ENCODE results near the gene ATP5IF1. TPM values are rescaled to one million over a fixed set of nuclear protein-coding genes. Genes with fewer than 3 reads are reported as not detected.

The ATP5IF1 gene
- total and polyA plus RNA-seq, 2 of the 13 experiments (the other 11 are each of a cell fraction or from before 2014, with no cell fraction given), result 97.7 to 131 TPM

DNA sequence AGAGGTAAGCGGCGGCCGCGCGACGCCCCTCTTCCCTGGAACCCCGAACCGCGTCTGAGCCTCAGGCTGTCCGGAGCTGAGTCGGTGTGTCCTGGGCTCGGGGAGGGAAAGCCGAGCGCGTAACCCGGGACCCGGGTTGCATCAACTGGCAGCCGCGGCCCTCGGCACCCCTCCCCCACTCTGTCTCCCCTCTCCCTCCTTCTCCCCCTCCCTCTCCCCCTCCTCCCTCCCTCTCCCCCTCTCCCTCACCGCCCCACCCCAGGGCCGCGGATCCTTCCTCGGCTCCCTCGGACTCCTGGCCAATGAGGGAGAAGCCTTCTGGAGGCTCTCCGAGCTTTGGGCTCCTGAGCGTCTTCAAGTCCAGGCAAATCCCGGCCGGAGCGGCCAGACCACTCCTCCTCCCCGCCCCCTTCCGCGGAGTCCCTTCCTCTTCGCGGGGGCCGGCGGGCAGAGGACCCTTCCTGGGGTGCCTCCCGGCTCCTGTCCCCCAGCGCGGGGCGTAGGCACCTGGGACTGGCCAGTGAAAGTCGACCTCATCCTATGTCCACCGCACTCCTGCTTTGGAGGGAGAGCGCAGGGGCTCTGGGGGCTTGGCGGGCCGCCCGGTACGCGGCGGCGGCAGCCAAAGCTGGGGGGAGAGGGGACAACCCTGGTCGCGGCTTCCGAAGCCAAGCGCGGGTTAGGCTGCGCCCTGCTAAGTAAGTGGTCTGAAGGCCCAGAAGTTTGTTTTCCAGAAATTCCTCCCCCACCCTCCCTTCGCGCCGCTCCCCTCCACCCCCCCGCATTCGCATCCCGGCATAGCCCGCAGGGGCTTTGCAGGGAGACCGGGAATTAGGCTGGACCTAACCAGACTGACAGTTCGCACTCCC, 24.2 kb downstream of the ATP5IF1 start (continued):
- TF ChIP-seq, protein P1, sequence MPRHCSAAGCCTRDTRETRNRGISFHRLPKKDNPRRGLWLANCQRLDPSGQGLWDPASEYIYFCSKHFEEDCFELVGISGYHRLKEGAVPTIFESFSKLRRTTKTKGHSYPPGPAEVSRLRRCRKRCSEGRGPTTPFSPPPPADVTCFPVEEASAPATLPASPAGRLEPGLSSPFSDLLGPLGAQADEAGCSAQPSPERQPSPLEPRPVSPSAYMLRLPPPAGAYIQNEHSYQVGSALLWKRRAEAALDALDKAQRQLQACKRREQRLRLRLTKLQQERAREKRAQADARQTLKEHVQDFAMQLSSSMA (CRISPR knock-in tag; IDR thresholded peaks at IDR 0.05), result 0 out of 2 replicates have a peak, but pooled peaks have one; percentile 5
- TF ChIP-seq, protein P2, sequence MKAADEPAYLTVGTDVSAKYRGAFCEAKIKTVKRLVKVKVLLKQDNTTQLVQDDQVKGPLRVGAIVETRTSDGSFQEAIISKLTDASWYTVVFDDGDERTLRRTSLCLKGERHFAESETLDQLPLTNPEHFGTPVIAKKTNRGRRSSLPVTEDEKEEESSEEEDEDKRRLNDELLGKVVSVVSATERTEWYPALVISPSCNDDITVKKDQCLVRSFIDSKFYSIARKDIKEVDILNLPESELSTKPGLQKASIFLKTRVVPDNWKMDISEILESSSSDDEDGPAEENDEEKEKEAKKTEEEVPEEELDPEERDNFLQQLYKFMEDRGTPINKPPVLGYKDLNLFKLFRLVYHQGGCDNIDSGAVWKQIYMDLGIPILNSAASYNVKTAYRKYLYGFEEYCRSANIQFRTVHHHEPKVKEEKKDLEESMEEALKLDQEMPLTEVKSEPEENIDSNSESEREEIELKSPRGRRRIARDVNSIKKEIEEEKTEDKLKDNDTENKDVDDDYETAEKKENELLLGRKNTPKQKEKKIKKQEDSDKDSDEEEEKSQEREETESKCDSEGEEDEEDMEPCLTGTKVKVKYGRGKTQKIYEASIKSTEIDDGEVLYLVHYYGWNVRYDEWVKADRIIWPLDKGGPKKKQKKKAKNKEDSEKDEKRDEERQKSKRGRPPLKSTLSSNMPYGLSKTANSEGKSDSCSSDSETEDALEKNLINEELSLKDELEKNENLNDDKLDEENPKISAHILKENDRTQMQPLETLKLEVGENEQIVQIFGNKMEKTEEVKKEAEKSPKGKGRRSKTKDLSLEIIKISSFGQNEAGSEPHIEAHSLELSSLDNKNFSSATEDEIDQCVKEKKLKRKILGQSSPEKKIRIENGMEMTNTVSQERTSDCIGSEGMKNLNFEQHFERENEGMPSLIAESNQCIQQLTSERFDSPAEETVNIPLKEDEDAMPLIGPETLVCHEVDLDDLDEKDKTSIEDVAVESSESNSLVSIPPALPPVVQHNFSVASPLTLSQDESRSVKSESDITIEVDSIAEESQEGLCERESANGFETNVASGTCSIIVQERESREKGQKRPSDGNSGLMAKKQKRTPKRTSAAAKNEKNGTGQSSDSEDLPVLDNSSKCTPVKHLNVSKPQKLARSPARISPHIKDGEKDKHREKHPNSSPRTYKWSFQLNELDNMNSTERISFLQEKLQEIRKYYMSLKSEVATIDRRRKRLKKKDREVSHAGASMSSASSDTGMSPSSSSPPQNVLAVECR (CRISPR knock-in tag; IDR thresholded peaks at IDR 0.05; ENCODE audit: borderline replicate concordance), result peak; percentile 35; the same call in 1 of the 2 replicates
- 0 out of 4 replicates have a peak, but pooled peaks of 1 of the 2 experiments have one; percentile 27 for TF ChIP-seq POLR2A (IDR thresholded peaks at IDR 0.05; ENCODE audit: insufficient read depth in 1 of 2, low read depth in 2 of 2, low read length in 2 of 2)
- peak; percentile 9 for TF ChIP-seq RBFOX2 (IDR thresholded peaks at IDR 0.05; ENCODE audit: low read depth, low read length)
- TF ChIP-seq MLLT10 (CRISPR knock-in tag; IDR thresholded peaks at IDR 0.05), result no peak
- TF ChIP-seq PCBP2 (optimal IDR thresholded peaks at IDR 0.05; ENCODE audit: low read depth, low read length, poor library complexity, severe bottlenecking), result no peak
- no peak for TF ChIP-seq ZNF850 (CRISPR knock-in tag; conservative IDR thresholded peaks at IDR 0.05)
- TF ChIP-seq, protein P3, sequence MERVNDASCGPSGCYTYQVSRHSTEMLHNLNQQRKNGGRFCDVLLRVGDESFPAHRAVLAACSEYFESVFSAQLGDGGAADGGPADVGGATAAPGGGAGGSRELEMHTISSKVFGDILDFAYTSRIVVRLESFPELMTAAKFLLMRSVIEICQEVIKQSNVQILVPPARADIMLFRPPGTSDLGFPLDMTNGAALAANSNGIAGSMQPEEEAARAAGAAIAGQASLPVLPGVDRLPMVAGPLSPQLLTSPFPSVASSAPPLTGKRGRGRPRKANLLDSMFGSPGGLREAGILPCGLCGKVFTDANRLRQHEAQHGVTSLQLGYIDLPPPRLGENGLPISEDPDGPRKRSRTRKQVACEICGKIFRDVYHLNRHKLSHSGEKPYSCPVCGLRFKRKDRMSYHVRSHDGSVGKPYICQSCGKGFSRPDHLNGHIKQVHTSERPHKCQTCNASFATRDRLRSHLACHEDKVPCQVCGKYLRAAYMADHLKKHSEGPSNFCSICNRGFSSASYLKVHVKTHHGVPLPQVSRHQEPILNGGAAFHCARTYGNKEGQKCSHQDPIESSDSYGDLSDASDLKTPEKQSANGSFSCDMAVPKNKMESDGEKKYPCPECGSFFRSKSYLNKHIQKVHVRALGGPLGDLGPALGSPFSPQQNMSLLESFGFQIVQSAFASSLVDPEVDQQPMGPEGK (CRISPR knock-in tag; IDR thresholded peaks at IDR 0.05), result peak; percentile 67
- no peak for TF ChIP-seq AGO2 (optimal IDR thresholded peaks at IDR 0.05; ENCODE audit: low read depth, low read length)
- no peak for TF ChIP-seq ZNF580 (CRISPR knock-in tag; IDR thresholded peaks at IDR 0.05; ENCODE audit: borderline replicate concordance, low read depth)
- TF ChIP-seq, protein P4, sequence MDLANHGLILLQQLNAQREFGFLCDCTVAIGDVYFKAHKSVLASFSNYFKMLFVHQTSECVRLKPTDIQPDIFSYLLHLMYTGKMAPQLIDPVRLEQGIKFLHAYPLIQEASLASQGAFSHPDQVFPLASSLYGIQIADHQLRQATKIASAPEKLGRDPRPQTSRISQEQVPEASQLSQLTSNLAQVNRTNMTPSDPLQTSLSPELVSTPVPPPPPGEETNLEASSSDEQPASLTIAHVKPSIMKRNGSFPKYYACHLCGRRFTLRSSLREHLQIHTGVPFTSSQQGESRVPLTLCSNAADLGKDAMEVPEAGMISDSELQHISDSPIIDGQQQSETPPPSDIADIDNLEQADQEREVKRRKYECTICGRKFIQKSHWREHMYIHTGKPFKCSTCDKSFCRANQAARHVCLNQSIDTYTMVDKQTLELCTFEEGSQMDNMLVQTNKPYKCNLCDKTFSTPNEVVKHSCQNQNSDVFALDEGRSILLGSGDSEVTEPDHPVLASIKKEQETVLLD (CRISPR knock-in tag; IDR thresholded peaks at IDR 0.05; ENCODE audit: low read depth), result no peak
- 0 out of 2 replicates have a peak, but pooled peaks have one; percentile 16 for TF ChIP-seq ATF7-NPFF (CRISPR knock-in tag; IDR thresholded peaks at IDR 0.05; ENCODE audit: low read depth)
- peak; percentile 73 for TF ChIP-seq CEBPG (CRISPR knock-in tag; IDR thresholded peaks at IDR 0.05)
- TF ChIP-seq, protein P5, sequence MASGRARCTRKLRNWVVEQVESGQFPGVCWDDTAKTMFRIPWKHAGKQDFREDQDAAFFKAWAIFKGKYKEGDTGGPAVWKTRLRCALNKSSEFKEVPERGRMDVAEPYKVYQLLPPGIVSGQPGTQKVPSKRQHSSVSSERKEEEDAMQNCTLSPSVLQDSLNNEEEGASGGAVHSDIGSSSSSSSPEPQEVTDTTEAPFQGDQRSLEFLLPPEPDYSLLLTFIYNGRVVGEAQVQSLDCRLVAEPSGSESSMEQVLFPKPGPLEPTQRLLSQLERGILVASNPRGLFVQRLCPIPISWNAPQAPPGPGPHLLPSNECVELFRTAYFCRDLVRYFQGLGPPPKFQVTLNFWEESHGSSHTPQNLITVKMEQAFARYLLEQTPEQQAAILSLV (CRISPR knock-in tag; IDR thresholded peaks at IDR 0.05; ENCODE audit: borderline replicate concordance), result no peak; the same call in 1 of the 2 replicates
- 0 out of 2 replicates have a peak, but pooled peaks have one; percentile 1 for TF ChIP-seq ZNF563 (CRISPR knock-in tag; IDR thresholded peaks at IDR 0.05)
- TF ChIP-seq NFYB (CRISPR knock-in tag; IDR thresholded peaks at IDR 0.05), result no peak
- no peak for TF ChIP-seq ZNF138 (CRISPR knock-in tag; IDR thresholded peaks at IDR 0.05; ENCODE audit: low read depth)
- TF ChIP-seq HDAC1 (CRISPR knock-in tag; IDR thresholded peaks at IDR 0.05), result peak; percentile 30; the same call in 1 of the 2 replicates

Measured in HepG2 (cell line).